Measurements from ENCODE around the gene C5AR2. TPM values are rescaled to one million over a fixed set of nuclear protein-coding genes. Genes with fewer than 3 reads are reported as not detected.

The C5AR2 gene
- total and polyA plus RNA-seq, 4 donors, result 0.61 to 2.8 (median 1.8) TPM

DNA sequence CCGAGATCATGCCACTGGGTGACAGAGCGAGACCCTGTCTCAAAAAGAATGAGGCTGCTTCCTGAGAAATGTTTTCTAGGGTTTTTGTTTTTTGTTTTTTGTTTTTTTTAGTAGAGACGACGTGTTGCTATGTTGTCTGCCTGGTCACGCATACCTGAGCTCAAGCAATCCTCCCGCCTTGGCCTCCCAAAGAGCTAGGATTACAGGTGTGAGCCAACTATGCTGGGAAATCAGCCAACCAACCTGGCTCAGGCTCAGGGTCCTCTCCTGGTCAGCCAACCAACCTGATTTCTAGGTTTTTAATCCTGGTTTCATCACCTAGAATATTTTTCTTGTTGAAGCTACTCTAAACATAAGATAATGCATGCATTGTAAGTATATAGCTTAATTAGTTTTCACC, 24.9 kb downstream of the C5AR2 start:
- Histone ChIP-seq H3K27me3 (ENCODE audit: control insufficient read depth in 4 of 4, insufficient read depth in 4 of 4, low read length in 3 of 4) (no peaks in the 10 kb centered on the region), H3K4me3 (ENCODE audit: low read depth in 1 of 3, low read length in 3 of 3) (no peak overlapping the region), H3K4me1 (ENCODE audit: control insufficient read depth in 4 of 4, insufficient read depth in 4 of 4, low read length in 3 of 4) (peaks cover 0 to 15% (median 8%) of the 10 kb centered on the region in 4 donors), H3K36me3 (ENCODE audit: control insufficient read depth in 4 of 4, insufficient read depth in 3 of 4, low read depth in 1 of 4, low read length in 3 of 4) (peaks cover 17 to 65% (median 38%) of the 10 kb centered on the region in 4 donors), H3K9me3 (ENCODE audit: control insufficient read depth in 4 of 4, low read length in 3 of 4) (no peaks in the 10 kb centered on the region), H3K27ac (ENCODE audit: low read depth in 1 of 2, low read length in 2 of 2) (no peak overlapping the region), H3K9ac (ENCODE audit: low read depth in 1 of 2, low read length in 2 of 2) (no peak overlapping the region)
- no peak for TF ChIP-seq GABPA (IDR thresholded peaks at IDR 0.05 in 1 of 2, conservative IDR thresholded peaks at IDR 0.05 in 1 of 2)
- peak in 1 of 2 donors; percentile 12 for TF ChIP-seq HNF4A (conservative IDR thresholded peaks at IDR 0.05)
- WGBS, result 53% methylated on average over 6 of the region's 6 CpGs
- DNase-seq (ENCODE audit: low spot score), result no peak

DNA sequence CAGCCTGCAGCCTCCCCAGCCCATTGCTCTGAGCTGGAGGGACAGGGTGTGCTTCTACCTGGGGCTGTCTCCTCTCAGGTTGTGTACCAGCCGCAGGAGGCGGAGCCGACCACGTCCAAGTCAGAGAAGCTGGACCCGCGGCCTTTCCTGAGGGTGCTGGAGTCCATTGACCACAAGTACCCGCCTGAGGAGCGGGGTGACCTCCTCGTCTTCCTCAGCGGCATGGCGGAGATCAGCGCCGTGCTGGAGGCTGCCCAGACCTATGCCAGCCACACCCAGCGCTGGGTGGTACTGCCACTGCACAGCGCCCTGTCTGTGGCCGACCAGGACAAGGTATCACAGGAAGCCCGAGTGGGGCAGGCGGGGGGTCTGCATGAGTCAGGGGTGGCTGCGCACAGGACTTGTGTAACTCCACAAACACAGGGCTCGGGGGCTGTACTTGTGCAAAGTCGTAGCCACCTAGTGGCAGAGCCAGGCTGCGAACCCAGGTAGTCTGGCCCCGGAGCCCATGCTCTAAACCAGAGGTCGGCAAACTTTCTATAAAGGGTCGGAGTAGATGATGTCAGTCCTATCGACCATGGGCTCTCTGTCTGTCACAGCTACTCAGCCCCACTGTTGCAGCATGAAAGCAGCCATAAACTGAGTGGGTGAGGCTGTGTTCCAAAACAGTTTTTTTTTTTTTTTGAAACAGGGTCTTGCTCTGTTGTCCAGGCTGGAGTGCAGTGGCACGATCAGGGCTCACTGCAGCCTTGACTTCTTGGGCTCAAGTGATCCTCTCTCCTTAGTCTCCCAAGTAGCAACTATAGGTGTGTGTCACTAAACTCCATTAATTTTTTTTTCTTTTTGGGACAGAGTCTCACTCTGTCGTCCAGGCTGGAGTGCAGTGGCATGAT, 26.1 kb downstream of the C5AR2 start:
- H3K36me3 ChIP-seq (ENCODE audit: control insufficient read depth in 4 of 4, insufficient read depth in 3 of 4, low read depth in 1 of 4, low read length in 3 of 4), result peaks cover 23 to 69% (median 38%) of the 10 kb centered on the region in 4 donors
- H3K9ac ChIP-seq (ENCODE audit: low read depth in 1 of 2, low read length in 2 of 2), result no peak overlapping the region
- no peak for DNase-seq (ENCODE audit: low spot score)
- peaks cover 0 to 8% (median 4%) of the 10 kb centered on the region in 4 donors for H3K4me1 ChIP-seq (ENCODE audit: control insufficient read depth in 4 of 4, insufficient read depth in 4 of 4, low read length in 3 of 4)
- no peak overlapping the region for H3K27ac ChIP-seq (ENCODE audit: low read depth in 1 of 2, low read length in 2 of 2)
- H3K4me3 ChIP-seq (ENCODE audit: low read depth in 1 of 3, low read length in 3 of 3), result no peak overlapping the region
- TF ChIP-seq, protein P1, sequence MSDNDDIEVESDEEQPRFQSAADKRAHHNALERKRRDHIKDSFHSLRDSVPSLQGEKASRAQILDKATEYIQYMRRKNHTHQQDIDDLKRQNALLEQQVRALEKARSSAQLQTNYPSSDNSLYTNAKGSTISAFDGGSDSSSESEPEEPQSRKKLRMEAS (IDR thresholded peaks at IDR 0.05), result no peak
- no peak for TF ChIP-seq EGR1 (IDR thresholded peaks at IDR 0.05; ENCODE audit: low read depth in 2 of 2)
- TF ChIP-seq RXRA (IDR thresholded peaks at IDR 0.05), result no peak
- TF ChIP-seq GABPA (IDR thresholded peaks at IDR 0.05 in 1 of 2, conservative IDR thresholded peaks at IDR 0.05 in 1 of 2), result no peak
- TF ChIP-seq, protein P2, sequence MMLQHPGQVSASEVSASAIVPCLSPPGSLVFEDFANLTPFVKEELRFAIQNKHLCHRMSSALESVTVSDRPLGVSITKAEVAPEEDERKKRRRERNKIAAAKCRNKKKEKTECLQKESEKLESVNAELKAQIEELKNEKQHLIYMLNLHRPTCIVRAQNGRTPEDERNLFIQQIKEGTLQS (IDR thresholded peaks at IDR 0.05), result no peak
- TF ChIP-seq SP1 (IDR thresholded peaks at IDR 0.05), result no peak
- no peak for TF ChIP-seq HNF4A (conservative IDR thresholded peaks at IDR 0.05)
- TF ChIP-seq NR2F2 (IDR thresholded peaks at IDR 0.05), result no peak
- TF ChIP-seq RAD21 (IDR thresholded peaks at IDR 0.05), result no peak
- TF ChIP-seq, protein P3, sequence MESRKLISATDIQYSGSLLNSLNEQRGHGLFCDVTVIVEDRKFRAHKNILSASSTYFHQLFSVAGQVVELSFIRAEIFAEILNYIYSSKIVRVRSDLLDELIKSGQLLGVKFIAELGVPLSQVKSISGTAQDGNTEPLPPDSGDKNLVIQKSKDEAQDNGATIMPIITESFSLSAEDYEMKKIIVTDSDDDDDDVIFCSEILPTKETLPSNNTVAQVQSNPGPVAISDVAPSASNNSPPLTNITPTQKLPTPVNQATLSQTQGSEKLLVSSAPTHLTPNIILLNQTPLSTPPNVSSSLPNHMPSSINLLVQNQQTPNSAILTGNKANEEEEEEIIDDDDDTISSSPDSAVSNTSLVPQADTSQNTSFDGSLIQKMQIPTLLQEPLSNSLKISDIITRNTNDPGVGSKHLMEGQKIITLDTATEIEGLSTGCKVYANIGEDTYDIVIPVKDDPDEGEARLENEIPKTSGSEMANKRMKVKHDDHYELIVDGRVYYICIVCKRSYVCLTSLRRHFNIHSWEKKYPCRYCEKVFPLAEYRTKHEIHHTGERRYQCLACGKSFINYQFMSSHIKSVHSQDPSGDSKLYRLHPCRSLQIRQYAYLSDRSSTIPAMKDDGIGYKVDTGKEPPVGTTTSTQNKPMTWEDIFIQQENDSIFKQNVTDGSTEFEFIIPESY (IDR thresholded peaks at IDR 0.05), result no peak
- TF ChIP-seq FOXA2 (IDR thresholded peaks at IDR 0.05), result no peak
- no peak for TF ChIP-seq HNF4G (IDR thresholded peaks at IDR 0.05)
- no peak for TF ChIP-seq FOXA1 (IDR thresholded peaks at IDR 0.05)
- TF ChIP-seq YY1 (IDR thresholded peaks at IDR 0.05), result no peak
- TF ChIP-seq TAF1 (conservative IDR thresholded peaks at IDR 0.05), result no peak
- TF ChIP-seq, protein P4, sequence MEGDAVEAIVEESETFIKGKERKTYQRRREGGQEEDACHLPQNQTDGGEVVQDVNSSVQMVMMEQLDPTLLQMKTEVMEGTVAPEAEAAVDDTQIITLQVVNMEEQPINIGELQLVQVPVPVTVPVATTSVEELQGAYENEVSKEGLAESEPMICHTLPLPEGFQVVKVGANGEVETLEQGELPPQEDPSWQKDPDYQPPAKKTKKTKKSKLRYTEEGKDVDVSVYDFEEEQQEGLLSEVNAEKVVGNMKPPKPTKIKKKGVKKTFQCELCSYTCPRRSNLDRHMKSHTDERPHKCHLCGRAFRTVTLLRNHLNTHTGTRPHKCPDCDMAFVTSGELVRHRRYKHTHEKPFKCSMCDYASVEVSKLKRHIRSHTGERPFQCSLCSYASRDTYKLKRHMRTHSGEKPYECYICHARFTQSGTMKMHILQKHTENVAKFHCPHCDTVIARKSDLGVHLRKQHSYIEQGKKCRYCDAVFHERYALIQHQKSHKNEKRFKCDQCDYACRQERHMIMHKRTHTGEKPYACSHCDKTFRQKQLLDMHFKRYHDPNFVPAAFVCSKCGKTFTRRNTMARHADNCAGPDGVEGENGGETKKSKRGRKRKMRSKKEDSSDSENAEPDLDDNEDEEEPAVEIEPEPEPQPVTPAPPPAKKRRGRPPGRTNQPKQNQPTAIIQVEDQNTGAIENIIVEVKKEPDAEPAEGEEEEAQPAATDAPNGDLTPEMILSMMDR (IDR thresholded peaks at IDR 0.05; ENCODE audit: low read depth, low read length, missing input control), result no peak
- TF ChIP-seq, protein P5, sequence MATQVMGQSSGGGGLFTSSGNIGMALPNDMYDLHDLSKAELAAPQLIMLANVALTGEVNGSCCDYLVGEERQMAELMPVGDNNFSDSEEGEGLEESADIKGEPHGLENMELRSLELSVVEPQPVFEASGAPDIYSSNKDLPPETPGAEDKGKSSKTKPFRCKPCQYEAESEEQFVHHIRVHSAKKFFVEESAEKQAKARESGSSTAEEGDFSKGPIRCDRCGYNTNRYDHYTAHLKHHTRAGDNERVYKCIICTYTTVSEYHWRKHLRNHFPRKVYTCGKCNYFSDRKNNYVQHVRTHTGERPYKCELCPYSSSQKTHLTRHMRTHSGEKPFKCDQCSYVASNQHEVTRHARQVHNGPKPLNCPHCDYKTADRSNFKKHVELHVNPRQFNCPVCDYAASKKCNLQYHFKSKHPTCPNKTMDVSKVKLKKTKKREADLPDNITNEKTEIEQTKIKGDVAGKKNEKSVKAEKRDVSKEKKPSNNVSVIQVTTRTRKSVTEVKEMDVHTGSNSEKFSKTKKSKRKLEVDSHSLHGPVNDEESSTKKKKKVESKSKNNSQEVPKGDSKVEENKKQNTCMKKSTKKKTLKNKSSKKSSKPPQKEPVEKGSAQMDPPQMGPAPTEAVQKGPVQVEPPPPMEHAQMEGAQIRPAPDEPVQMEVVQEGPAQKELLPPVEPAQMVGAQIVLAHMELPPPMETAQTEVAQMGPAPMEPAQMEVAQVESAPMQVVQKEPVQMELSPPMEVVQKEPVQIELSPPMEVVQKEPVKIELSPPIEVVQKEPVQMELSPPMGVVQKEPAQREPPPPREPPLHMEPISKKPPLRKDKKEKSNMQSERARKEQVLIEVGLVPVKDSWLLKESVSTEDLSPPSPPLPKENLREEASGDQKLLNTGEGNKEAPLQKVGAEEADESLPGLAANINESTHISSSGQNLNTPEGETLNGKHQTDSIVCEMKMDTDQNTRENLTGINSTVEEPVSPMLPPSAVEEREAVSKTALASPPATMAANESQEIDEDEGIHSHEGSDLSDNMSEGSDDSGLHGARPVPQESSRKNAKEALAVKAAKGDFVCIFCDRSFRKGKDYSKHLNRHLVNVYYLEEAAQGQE (IDR thresholded peaks at IDR 0.05), result no peak
- TF ChIP-seq JUND (IDR thresholded peaks at IDR 0.05), result no peak
- no peaks in the 10 kb centered on the region for H3K27me3 ChIP-seq (ENCODE audit: control insufficient read depth in 4 of 4, insufficient read depth in 4 of 4, low read length in 3 of 4)
- H3K9me3 ChIP-seq (ENCODE audit: control insufficient read depth in 4 of 4, low read length in 3 of 4), result no peaks in the 10 kb centered on the region
- WGBS, result 98% methylated on average over 28 of the region's 28 CpGs

Data from liver (tissue), 9 donors.